ENCODE data around the gene CCSER1. TPM values are rescaled to one million over a fixed set of nuclear protein-coding genes. Genes with fewer than 3 reads are reported as not detected.
"Not testable (repeated sequence)": the region's sequence is repeated elsewhere in the genome, so short reads cannot be mapped to it uniquely, and the experiment has no call there.

Gene CCSER1
- polyA plus RNA-seq, 1 donor from 2014 or later: 20.8 TPM

GRCh38 chr4:91366554-91366953 is 1239.4 kb downstream of the CCSER1 start:
- Histone ChIP-seq H3K4me3 (ENCODE audit: low read length) (no peak overlapping the region), H2AFZ (ENCODE audit: low read depth, low read length) (no peak overlapping the region), H3K9ac (ENCODE audit: low read length) (no peak overlapping the region), H3K9me3 (ENCODE audit: low read length) (no peaks in the 10 kb centered on the region), H3K4me2 (ENCODE audit: low read length) (no peak overlapping the region), H3K27ac (ENCODE audit: low read length) (no peak overlapping the region), H3K79me2 (replicated peaks; ENCODE audit: insufficient read depth, low read length) (no peaks in the 10 kb centered on the region), H3K36me3 (ENCODE audit: insufficient read depth, low read length) (no peaks in the 10 kb centered on the region), H3F3A (ENCODE audit: insufficient read depth, low read length, poor library complexity, severe bottlenecking) (no peaks in the 10 kb centered on the region), H3K9me2 (ENCODE audit: insufficient read depth, low read length) (no peaks in the 10 kb centered on the region), H3K27me3 (ENCODE audit: insufficient read depth, low read depth, low read length) (no peaks in the 10 kb centered on the region), H4K20me1 (ENCODE audit: insufficient read depth) (no peaks in the 10 kb centered on the region)
- no peak for TF ChIP-seq MXI1 (conservative IDR thresholded peaks at IDR 0.05; ENCODE audit: poor library complexity, severe bottlenecking)
- no peak for TF ChIP-seq TAF1 (IDR thresholded peaks at IDR 0.05; ENCODE audit: low read depth)

GRCh38 chr4:91369116-91369515 is 1241.9 kb downstream of the CCSER1 start:
- H3K9ac ChIP-seq (ENCODE audit: low read length): no peak overlapping the region
- TF ChIP-seq POLR2AphosphoS5 (IDR thresholded peaks at IDR 0.05) (no peak), SMC3 (conservative IDR thresholded peaks at IDR 0.05; ENCODE audit: poor library complexity) (no peak)

DNA sequence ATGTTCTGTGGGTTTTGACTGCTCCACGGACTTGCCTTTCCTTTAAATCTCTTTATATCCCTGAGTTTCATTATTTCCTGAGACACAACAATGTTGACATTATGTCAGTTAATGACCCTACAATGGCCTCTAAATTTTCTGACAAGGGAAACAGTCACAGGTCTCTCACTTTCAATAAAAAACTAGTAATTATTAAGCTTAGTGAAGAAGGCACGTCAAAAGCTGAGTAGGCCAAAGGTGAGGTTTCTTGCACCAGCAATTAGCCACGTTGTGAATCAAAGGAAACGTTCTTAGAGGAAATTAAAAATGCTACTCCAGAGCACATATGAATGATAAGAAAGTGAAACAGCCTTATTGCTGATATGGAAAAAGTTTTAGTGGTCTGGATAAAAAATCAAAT is 1246.4 kb downstream of the CCSER1 start:
- no peaks in the 10 kb centered on the region for H3K9me2 ChIP-seq (ENCODE audit: insufficient read depth, low read length)
- no peaks in the 10 kb centered on the region for H3K79me2 ChIP-seq (replicated peaks; ENCODE audit: insufficient read depth, low read length)
- no peak overlapping the region for H3K4me2 ChIP-seq (ENCODE audit: low read length)
- no peak for TF ChIP-seq SMC3 (conservative IDR thresholded peaks at IDR 0.05; ENCODE audit: poor library complexity)
- no peak for TF ChIP-seq EP300 (conservative IDR thresholded peaks at IDR 0.05; ENCODE audit: poor library complexity, severe bottlenecking)
- TF ChIP-seq POLR2AphosphoS5 (IDR thresholded peaks at IDR 0.05): no peak
- TF ChIP-seq EZH2 (IDR thresholded peaks at IDR 0.05; ENCODE audit: borderline replicate concordance, insufficient read depth, low read length, poor library complexity, severe bottlenecking): no peak
- no peak for TF ChIP-seq REST (IDR thresholded peaks at IDR 0.05; ENCODE audit: borderline replicate concordance)
- no peak for TF ChIP-seq RAD21 (conservative IDR thresholded peaks at IDR 0.05)
- TF ChIP-seq TAF1 (IDR thresholded peaks at IDR 0.05; ENCODE audit: low read depth): no peak
- H4K20me1 ChIP-seq (ENCODE audit: insufficient read depth): no peaks in the 10 kb centered on the region
- no peaks in the 10 kb centered on the region for H3K27me3 ChIP-seq (ENCODE audit: insufficient read depth, low read depth, low read length)
- no peak overlapping the region for H2AFZ ChIP-seq (ENCODE audit: low read depth, low read length)
- no peak overlapping the region for H3K9ac ChIP-seq (ENCODE audit: low read length)
- H3K9me3 ChIP-seq (ENCODE audit: low read length): no peaks in the 10 kb centered on the region
- no peaks in the 10 kb centered on the region for H3F3A ChIP-seq (ENCODE audit: insufficient read depth, low read length, poor library complexity, severe bottlenecking)
- no peaks in the 10 kb centered on the region for H3K36me3 ChIP-seq (ENCODE audit: insufficient read depth, low read length)
- H3K4me3 ChIP-seq (ENCODE audit: low read length): no peak overlapping the region
- no peak overlapping the region for H3K27ac ChIP-seq (ENCODE audit: low read length)

More at GRCh38 chr4:91369116-91369515, 1241.9 kb downstream of the CCSER1 start:
- Histone ChIP-seq H3K4me3 (ENCODE audit: low read length) (no peak overlapping the region), H3F3A (ENCODE audit: insufficient read depth, low read length, poor library complexity, severe bottlenecking) (no peaks in the 10 kb centered on the region), H3K4me2 (ENCODE audit: low read length) (no peak overlapping the region), H3K36me3 (ENCODE audit: insufficient read depth, low read length) (no peaks in the 10 kb centered on the region), H3K27ac (ENCODE audit: low read length) (no peak overlapping the region), H3K79me2 (replicated peaks; ENCODE audit: insufficient read depth, low read length) (no peaks in the 10 kb centered on the region), H3K9me3 (ENCODE audit: low read length) (no peaks in the 10 kb centered on the region), H2AFZ (ENCODE audit: low read depth, low read length) (no peak overlapping the region), H3K9me2 (ENCODE audit: insufficient read depth, low read length) (no peaks in the 10 kb centered on the region), H3K27me3 (ENCODE audit: insufficient read depth, low read depth, low read length) (no peaks in the 10 kb centered on the region), H4K20me1 (ENCODE audit: insufficient read depth) (no peaks in the 10 kb centered on the region)

- H3K27me3 ChIP-seq (ENCODE audit: insufficient read depth, low read depth, low read length); H3K4me2 ChIP-seq (ENCODE audit: low read length); H3F3A ChIP-seq (ENCODE audit: insufficient read depth, low read length, poor library complexity, severe bottlenecking); H4K20me1 ChIP-seq (ENCODE audit: insufficient read depth); H3K36me3 ChIP-seq (ENCODE audit: insufficient read depth, low read length); H3K9me2 ChIP-seq (ENCODE audit: insufficient read depth, low read length); H3K27ac ChIP-seq (ENCODE audit: low read length); H2AFZ ChIP-seq (ENCODE audit: low read depth, low read length); H3K9ac ChIP-seq (ENCODE audit: low read length); H3K9me3 ChIP-seq (ENCODE audit: low read length); H3K4me3 ChIP-seq (ENCODE audit: low read length); H3K79me2 ChIP-seq (replicated peaks; ENCODE audit: insufficient read depth, low read length): not testable (repeated sequence)
Measured at GRCh38 chr4:91405431-91405830, 1278.2 kb downstream of the CCSER1 start.

Data from neural cell (in vitro differentiated cells).